ENCODE measurements around the gene ITGB7. TPM values are rescaled to one million over a fixed set of nuclear protein-coding genes. Genes with fewer than 3 reads are reported as not detected.

The ITGB7 gene
- total RNA-seq, 1 experiment from 2014 or later = 1.1 TPM

DNA sequence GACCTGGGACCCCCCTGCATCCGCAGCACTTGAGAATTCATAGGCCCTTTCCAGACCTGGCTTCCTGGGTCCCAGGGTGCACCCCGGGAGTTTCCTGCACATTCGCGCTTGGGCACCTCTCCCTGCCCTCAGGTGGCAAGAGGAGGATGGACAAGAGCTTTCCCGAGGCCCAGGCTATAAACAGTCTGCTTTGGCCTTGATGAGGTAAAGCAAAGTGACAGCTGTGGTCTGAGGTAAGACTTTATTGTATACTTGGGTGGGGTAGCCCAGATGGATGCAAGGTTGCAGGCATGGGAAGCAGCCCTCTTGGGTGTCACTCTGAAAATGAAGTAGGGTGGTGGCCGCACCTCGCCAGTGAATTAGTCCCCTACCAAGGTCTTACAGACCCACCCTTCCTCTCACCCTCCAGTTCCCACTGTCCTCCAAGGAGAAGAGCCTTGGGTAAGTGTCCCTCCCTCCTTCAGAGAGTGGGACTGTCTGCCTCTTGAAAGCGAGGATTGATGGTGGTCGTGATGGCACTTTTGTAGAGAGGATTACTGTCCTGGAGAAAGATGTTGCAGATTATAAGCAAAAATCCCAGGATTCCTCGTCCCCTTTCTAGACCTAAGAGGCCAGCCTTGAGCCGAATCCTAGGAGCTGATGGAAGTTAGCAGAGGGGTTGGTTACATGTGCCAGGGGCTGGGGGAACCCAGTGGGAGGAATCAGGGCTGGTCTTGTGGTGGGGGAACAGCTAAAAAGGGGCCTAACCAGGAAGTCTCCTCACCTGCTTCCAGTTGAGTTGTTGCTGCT lies 15.8 kb downstream of the ITGB7 start:
- H3K9me3 Mint-ChIP-seq (ENCODE audit: unreplicated experiment) = no peaks in the 10 kb centered on the region

GRCh38 chr12:53190108-53190729 lies 16.8 kb downstream of the ITGB7 start:
- no peak overlapping the region for H3K27ac Mint-ChIP-seq (ENCODE audit: unreplicated experiment)
- Histone ChIP-seq H3K4me3 (ENCODE audit: low read depth, low read length) (no peak overlapping the region), H3K4me1 (no peaks in the 10 kb centered on the region), H3K36me3 (ENCODE audit: control insufficient read depth, insufficient read depth, low read length) (peaks cover 4% of the 10 kb centered on the region), H3K9me3 (no peaks in the 10 kb centered on the region), H3K27me3 (replicated peaks; ENCODE audit: control insufficient read depth, insufficient read depth, low read length) (no peaks in the 10 kb centered on the region)
- no peaks in the 10 kb centered on the region for H3K27me3 Mint-ChIP-seq (ENCODE audit: insufficient read depth, unreplicated experiment)
- CTCF ChIA-PET = interaction anchor here (0.5 to 2.5 kb wide), 5 partner anchors 29 to 467 kb away, joined by 3 to 13 read pairs (median 4); partner anchors contain the start of gene SOAT2
- peak; percentile 69 to 89 for TF ChIP-seq CTCF (IDR thresholded peaks at IDR 0.05; ENCODE audit: insufficient read depth in 1 of 2, low read depth in 1 of 2, low read length in 1 of 2, severe bottlenecking in 1 of 2, unreplicated experiment in 1 of 2)
- H3K4me3 Mint-ChIP-seq (ENCODE audit: unreplicated experiment) = no peak overlapping the region
- intact Hi-C loops (cut with micrococcal nuclease; ENCODE audit: unreplicated experiment) = loop anchor here (1.0 kb wide), 2 partner anchors 31 to 124 kb away; no protein-coding TSS in a partner anchor
- no peaks in the 10 kb centered on the region for H3K9me3 Mint-ChIP-seq (ENCODE audit: unreplicated experiment)
- peaks cover 31% of the 10 kb centered on the region for H3K36me3 Mint-ChIP-seq (ENCODE audit: insufficient read depth, unreplicated experiment)
- H3K4me1 Mint-ChIP-seq (ENCODE audit: low read depth, unreplicated experiment) = no peaks in the 10 kb centered on the region
- TSS peak; percentile 8 for BruUV-seq (replicated peaks)
- peak; percentile 56 to 66 for DNase-seq
- POLR2A ChIA-PET = no interaction called here

More for the DNA sequence above, 15.8 kb downstream of the ITGB7 start:
- Histone ChIP-seq H3K36me3 (ENCODE audit: control insufficient read depth, insufficient read depth, low read length) (peaks cover 2% of the 10 kb centered on the region), H3K4me3 (ENCODE audit: low read depth, low read length) (no peak overlapping the region), H3K9me3 (no peaks in the 10 kb centered on the region), H3K4me1 (no peaks in the 10 kb centered on the region), H3K27me3 (replicated peaks; ENCODE audit: control insufficient read depth, insufficient read depth, low read length) (no peaks in the 10 kb centered on the region)
- ChIA-PET POLR2A (no interaction called here), CTCF (interaction anchor here (0.7 to 2.5 kb wide), 3 partner anchors 22 to 125 kb away, joined by 3 to 13 read pairs (median 3); partner anchors contain the start of gene SOAT2)
- Mint-ChIP-seq H3K27ac (ENCODE audit: unreplicated experiment) (no peak overlapping the region), H3K4me3 (ENCODE audit: unreplicated experiment) (no peak overlapping the region), H3K27me3 (ENCODE audit: insufficient read depth, unreplicated experiment) (no peaks in the 10 kb centered on the region), H3K36me3 (ENCODE audit: insufficient read depth, unreplicated experiment) (peaks cover 22% of the 10 kb centered on the region), H3K4me1 (ENCODE audit: low read depth, unreplicated experiment) (no peaks in the 10 kb centered on the region)
- no peak for TF ChIP-seq CTCF (IDR thresholded peaks at IDR 0.05; ENCODE audit: insufficient read depth in 1 of 2, low read depth in 1 of 2, low read length in 1 of 2, severe bottlenecking in 1 of 2, unreplicated experiment in 1 of 2)
- DNase-seq = no peak
- intact Hi-C loops (cut with micrococcal nuclease; ENCODE audit: unreplicated experiment) = no loop called here
- no TSS peak for BruUV-seq (replicated peaks)

GRCh38 chr12:53187145-53187899 lies 19.7 kb downstream of the ITGB7 start:
- Histone ChIP-seq H3K36me3 (ENCODE audit: control insufficient read depth, insufficient read depth, low read length) (peaks cover 10% of the 10 kb centered on the region), H3K27me3 (replicated peaks; ENCODE audit: control insufficient read depth, insufficient read depth, low read length) (no peaks in the 10 kb centered on the region), H3K4me3 (ENCODE audit: low read depth, low read length) (no peak overlapping the region), H3K9me3 (no peaks in the 10 kb centered on the region), H3K4me1 (peaks cover 9% of the 10 kb centered on the region; the same call in 1 of the 2 replicates)
- Mint-ChIP-seq H3K4me1 (ENCODE audit: low read depth, unreplicated experiment) (peaks cover 6% of the 10 kb centered on the region), H3K27ac (ENCODE audit: unreplicated experiment) (no peak overlapping the region), H3K9me3 (ENCODE audit: unreplicated experiment) (no peaks in the 10 kb centered on the region), H3K27me3 (ENCODE audit: insufficient read depth, unreplicated experiment) (no peaks in the 10 kb centered on the region), H3K36me3 (ENCODE audit: insufficient read depth, unreplicated experiment) (peaks cover 30% of the 10 kb centered on the region), H3K4me3 (ENCODE audit: unreplicated experiment) (no peak overlapping the region)
- CTCF ChIA-PET = interaction anchor here (0.5 to 2.4 kb wide), 6 partner anchors 12 to 173 kb away, joined by 3 to 10 read pairs (median 4); a partner anchor contains a TSS
- no peak for TF ChIP-seq CTCF (IDR thresholded peaks at IDR 0.05; ENCODE audit: insufficient read depth in 1 of 2, low read depth in 1 of 2, low read length in 1 of 2, severe bottlenecking in 1 of 2, unreplicated experiment in 1 of 2)
- intact Hi-C loops (cut with micrococcal nuclease; ENCODE audit: unreplicated experiment) = no loop called here
- no TSS peak for BruUV-seq (replicated peaks)
- DNase-seq = no peak
- POLR2A ChIA-PET = no interaction called here

All from Caco-2 (cell line).